HepG2 (cell line): ENCODE measurements around the gene ULK4. TPM values are rescaled to one million over a fixed set of nuclear protein-coding genes. Genes with fewer than 3 reads are reported as not detected.

Experiments used
- ATAC-seq: fragments of 200-7000 bp; cut with Tn5 transposase; 3 replicates; pipeline ENCODE4 v1.9.1; 2020; ENCODE audit warnings: mild to moderate bottlenecking, moderate library complexity
- BruUV-seq: library from RNA; stranded (reverse); fragments of 400-500 nt; replicated peaks from 2 replicates; lab custom pipeline; 2021; lab: Mats Ljungman, UMichigan
- CTCF ChIA-PET: fragments of 300-600 bp; formaldehyde crosslinking; extraction: SDS; loops from one replicate; lab custom pipeline; 2021; ENCODE audit warnings: low total read pairs, inconsistent platforms, low intra/inter-chr PET ratio; lab: Yijun Ruan, JAX
- POLR2A ChIA-PET: fragments of 350-600 bp; sonication (Branson Sonifier 250); formaldehyde crosslinking; loops from one replicate; lab custom pipeline; 2020; ENCODE audit warnings: antibody characterized with exemption, inconsistent platforms; lab: Yijun Ruan, JAX
- DNase-seq: peaks from one replicate; pipeline ENCODE4 v3.0.0-alpha.2; 2015; ENCODE audit warnings: low spot score
- FAIRE-seq: peaks from 3 replicates; lab custom pipeline; 2011; peaks lifted over from hg19 to GRCh38; lab: Jason Lieb, UNC
- H2AFZ ChIP-seq: one replicate; pipeline ENCODE4 v1.6.1; 2011; ENCODE audit warnings: low read length, inconsistent platforms
- H3K27ac ChIP-seq: fragments of 300-600 bp; 3 replicates; pipeline ENCODE4 v1.8.0; 2011; ENCODE audit warnings: mixed run types, mild to moderate bottlenecking, mixed read lengths, low read length, inconsistent platforms; ENCODE audit not compliant: insufficient read depth; ENCODE audit errors: extremely low read length
- H3K27me3 ChIP-seq, 2 experiments: fragments of 200-600 bp in 1 of 2; 2 replicates in 1 of 2; 3 replicates in 1 of 2; pipeline versions ENCODE4 v1.6.0 to v1.8.0; 2011; ENCODE audit warnings: low read length in 2 of 2, mild to moderate bottlenecking in 2 of 2, moderate library complexity in 2 of 2, inconsistent platforms in 1 of 2; ENCODE audit not compliant: insufficient read depth in 2 of 2, control insufficient read depth in 1 of 2
- H3K36me3 ChIP-seq, 2 experiments: fragments of 200-600 bp in 1 of 2; replicated peaks in 1 of 2; 2 replicates in 1 of 2; 3 replicates in 1 of 2; pipeline versions ENCODE4 v1.5.1 to v1.8.0; 2011; ENCODE audit warnings: low read length in 2 of 2, inconsistent platforms in 1 of 2; ENCODE audit not compliant: insufficient read depth in 2 of 2, control insufficient read depth in 1 of 2
- H3K4me1 ChIP-seq: 2 replicates; pipeline ENCODE4 v1.5.1; 2012; ENCODE audit warnings: low read length, inconsistent platforms; ENCODE audit not compliant: insufficient read depth
- H3K4me2 ChIP-seq: 2 replicates; pipeline ENCODE4 v1.6.0; 2011; ENCODE audit warnings: low read depth, low read length, inconsistent platforms
- H3K4me3 ChIP-seq, 3 experiments: fragments of 200-600 bp in 1 of 3; sonication (generic), shearing (Covaris generic) in 1 of 3; replicated peaks in 1 of 3; 2 replicates each; pipeline ENCODE4 v1.5.1; 2011 to 2016; ENCODE audit warnings: low read length in 3 of 3, inconsistent platforms in 2 of 3, low read depth in 2 of 3, mild to moderate bottlenecking in 2 of 3, control low read depth in 1 of 3, mixed read lengths in 1 of 3; ENCODE audit not compliant: insufficient read depth in 1 of 3
- H3K79me2 ChIP-seq: one replicate; pipeline ENCODE4 v1.6.1; 2011; ENCODE audit warnings: low read length, inconsistent platforms; ENCODE audit not compliant: insufficient read depth
- H3K9ac ChIP-seq: 2 replicates; pipeline ENCODE4 v1.6.0; 2011; ENCODE audit warnings: mild to moderate bottlenecking, low read depth, low read length, inconsistent platforms; ENCODE audit not compliant: insufficient read depth
- H3K9me3 ChIP-seq: 2 replicates; pipeline ENCODE4 v1.5.1; 2012; ENCODE audit warnings: mild to moderate bottlenecking, low read length
- H4K20me1 ChIP-seq: 2 replicates; pipeline ENCODE4 v1.6.0; 2011; ENCODE audit warnings: inconsistent platforms, mild to moderate bottlenecking, low read length, moderate library complexity; ENCODE audit not compliant: insufficient read depth
- MATR3 ChIP-seq: sonication (generic); formaldehyde crosslinking; IDR thresholded peaks from 2 replicates; pipeline ENCODE4 v1.4.0; 2020; ENCODE audit warnings: missing genetic modification reagents
- SP140L ChIP-seq: sonication (generic); formaldehyde crosslinking; IDR thresholded peaks from 2 replicates; pipeline ENCODE4 v1.4.0; 2020; ENCODE audit warnings: missing genetic modification reagents, borderline replicate concordance
- SP4 ChIP-seq: sonication (generic); formaldehyde crosslinking; IDR thresholded peaks from 2 replicates; pipeline ENCODE4 v1.8.1; 2023; ENCODE audit warnings: mild to moderate bottlenecking, missing genetic modification reagents
- TBX2 ChIP-seq: sonication (generic); formaldehyde crosslinking; IDR thresholded peaks from 2 replicates; pipeline ENCODE4 v1.5.0; 2020; ENCODE audit warnings: missing genetic modification reagents, mild to moderate bottlenecking, borderline replicate concordance
- WGBS: methylation state at CpG from one replicate; pipeline ENCODE4 v1.1.6; 2017; ENCODE audit warnings: low lambda C conversion rate; 5-methylcytosine and 5-hydroxymethylcytosine counted together
- in situ Hi-C: cut with HindIII; loops from 2 replicates; pipeline ENCODE4 v1.10.0; 2017; ENCODE audit warnings: low pct_unique_long_range_greater_than_20kb; ENCODE audit not compliant: extremely low pct_ligation_motif_present
- intact Hi-C: fragments of 100-400 bp; cut with micrococcal nuclease; formaldehyde crosslinking; loops from one replicate; pipeline ENCODE4 v1.10.0; 2022; ENCODE audit not compliant: unreplicated experiment
- polyA plus RNA-seq, 8 experiments: library from polyadenylated mRNA; depleted of rRNA in 3 of 8; stranded (reverse) in 7 of 8; unstranded in 1 of 8; fragments of >200 nt; fragmentation: Illumina TruSeq in 4 of 8; extraction: Trizol in 4 of 8; gene quantifications; 2 replicates each; pipeline versions ENCODE4 v1.2.1 to v1.2.3, GENCODE V29; 2011 to 2016; ENCODE audit warnings: low read depth in 4 of 8, missing spikeins in 1 of 8, mixed read lengths in 1 of 8; ENCODE audit not compliant: insufficient read depth in 1 of 8
- total RNA-seq, 5 experiments: library from RNA; depleted of rRNA; stranded (reverse); fragments of >200 nt; fragmentation: Illumina TruSeq; extraction: Trizol; gene quantifications; 2 replicates each; pipeline ENCODE4 v1.2.3, GENCODE V29; 2016; ENCODE audit warnings: low read depth in 1 of 5
- TF ChIP-seq, protein P1 (sequence below): sonication (generic); formaldehyde crosslinking; IDR thresholded peaks from 2 replicates; pipeline ENCODE4 v1.5.1; 2020; ENCODE audit warnings: mild to moderate bottlenecking, missing genetic modification reagents, moderate library complexity

The ULK4 gene
- total and polyA plus RNA-seq, 2 of the 13 experiments (the other 11 are each of a cell fraction or from before 2014, with no cell fraction given) = 6.7 to 11.8 TPM

DNA sequence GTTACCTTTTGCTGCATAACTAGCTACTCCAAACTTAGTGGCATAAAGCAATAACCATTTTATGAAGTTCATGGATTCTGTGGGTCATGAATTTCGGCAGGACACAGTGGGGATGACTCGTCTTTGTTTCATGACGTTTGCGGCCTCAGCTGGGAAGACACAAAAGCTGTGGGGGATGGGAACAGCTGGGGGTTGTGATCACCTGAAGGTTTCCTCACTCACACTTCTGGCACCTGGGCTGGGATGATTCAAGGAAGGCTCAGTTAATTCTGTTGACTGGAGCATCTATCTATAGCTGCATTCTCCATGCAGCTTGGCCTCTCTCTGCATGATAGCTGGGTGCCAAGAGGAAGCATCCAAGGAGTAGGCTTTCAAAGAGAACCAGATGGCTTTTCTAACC, 332.8 kb downstream of the ULK4 start:
- no peak for DNase-seq
- Histone ChIP-seq H3K79me2 (no peaks in the 10 kb centered on the region), H2AFZ (no peak overlapping the region), H3K27me3 (no peaks in the 10 kb centered on the region), H4K20me1 (no peaks in the 10 kb centered on the region), H3K27ac (no peak overlapping the region), H3K36me3 (no peaks in the 10 kb centered on the region), H3K4me3 (no peak overlapping the region), H3K9me3 (no peaks in the 10 kb centered on the region), H3K4me1 (peaks cover 22% of the 10 kb centered on the region), H3K9ac (no peak overlapping the region), H3K4me2 (no peak overlapping the region)
- intact Hi-C loops = loop anchor here (10.0 kb wide), 1 partner anchor 954 kb away; no protein-coding TSS in a partner anchor
- no peak for ATAC-seq
- CTCF ChIA-PET = no interaction called here
- no peak for FAIRE-seq
- POLR2A ChIA-PET = no interaction called here
- in situ Hi-C loops = no loop called here
- WGBS = 81% methylated on average over 4 of the region's 4 CpGs
- no TSS peak for BruUV-seq
- no peak for TF ChIP-seq SP140L
- TF ChIP-seq TBX2 (CRISPR knock-in tag) = no peak
- TF ChIP-seq MATR3 (CRISPR knock-in tag) = no peak
- TF ChIP-seq, protein P1, sequence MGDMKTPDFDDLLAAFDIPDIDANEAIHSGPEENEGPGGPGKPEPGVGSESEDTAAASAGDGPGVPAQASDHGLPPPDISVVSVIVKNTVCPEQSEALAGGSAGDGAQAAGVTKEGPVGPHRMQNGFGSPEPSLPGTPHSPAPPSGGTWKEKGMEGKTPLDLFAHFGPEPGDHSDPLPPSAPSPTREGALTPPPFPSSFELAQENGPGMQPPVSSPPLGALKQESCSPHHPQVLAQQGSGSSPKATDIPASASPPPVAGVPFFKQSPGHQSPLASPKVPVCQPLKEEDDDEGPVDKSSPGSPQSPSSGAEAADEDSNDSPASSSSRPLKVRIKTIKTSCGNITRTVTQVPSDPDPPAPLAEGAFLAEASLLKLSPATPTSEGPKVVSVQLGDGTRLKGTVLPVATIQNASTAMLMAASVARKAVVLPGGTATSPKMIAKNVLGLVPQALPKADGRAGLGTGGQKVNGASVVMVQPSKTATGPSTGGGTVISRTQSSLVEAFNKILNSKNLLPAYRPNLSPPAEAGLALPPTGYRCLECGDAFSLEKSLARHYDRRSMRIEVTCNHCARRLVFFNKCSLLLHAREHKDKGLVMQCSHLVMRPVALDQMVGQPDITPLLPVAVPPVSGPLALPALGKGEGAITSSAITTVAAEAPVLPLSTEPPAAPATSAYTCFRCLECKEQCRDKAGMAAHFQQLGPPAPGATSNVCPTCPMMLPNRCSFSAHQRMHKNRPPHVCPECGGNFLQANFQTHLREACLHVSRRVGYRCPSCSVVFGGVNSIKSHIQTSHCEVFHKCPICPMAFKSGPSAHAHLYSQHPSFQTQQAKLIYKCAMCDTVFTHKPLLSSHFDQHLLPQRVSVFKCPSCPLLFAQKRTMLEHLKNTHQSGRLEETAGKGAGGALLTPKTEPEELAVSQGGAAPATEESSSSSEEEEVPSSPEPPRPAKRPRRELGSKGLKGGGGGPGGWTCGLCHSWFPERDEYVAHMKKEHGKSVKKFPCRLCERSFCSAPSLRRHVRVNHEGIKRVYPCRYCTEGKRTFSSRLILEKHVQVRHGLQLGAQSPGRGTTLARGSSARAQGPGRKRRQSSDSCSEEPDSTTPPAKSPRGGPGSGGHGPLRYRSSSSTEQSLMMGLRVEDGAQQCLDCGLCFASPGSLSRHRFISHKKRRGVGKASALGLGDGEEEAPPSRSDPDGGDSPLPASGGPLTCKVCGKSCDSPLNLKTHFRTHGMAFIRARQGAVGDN = no peak
- no peak for TF ChIP-seq SP4
